A549 (cell line): Measurements from ENCODE around the gene TLR9. TPM values are rescaled to one million over a fixed set of nuclear protein-coding genes. Genes with fewer than 3 reads are reported as not detected.

Source experiments
- ATAC-seq, 2 experiments: fragments of 200-7000 bp in 1 of 2; fragments of >200 bp in 1 of 2; cut with Nextera tagmentation in 1 of 2; cut with Tn5 transposase in 1 of 2; 3 replicates each; pipeline versions ENCODE4 v1.8.0 to v1.9.1; 2018 to 2020; ENCODE audit warnings: mild to moderate bottlenecking in 1 of 2, moderate library complexity in 1 of 2
- CTCF ChIA-PET: fragments of 300-600 bp; sonication (Branson Sonifier 250); formaldehyde crosslinking; extraction: SDS; loops from one replicate; lab custom pipeline; 2021; ENCODE audit warnings: antibody characterized with exemption, inconsistent platforms; lab: Yijun Ruan, JAX
- POLR2A ChIA-PET: fragments of 350-600 bp; formaldehyde crosslinking; extraction: SDS; loops from one replicate; lab custom pipeline; 2021; ENCODE audit warnings: antibody characterized with exemption, inconsistent platforms; lab: Yijun Ruan, JAX
- DNase-seq, 2 experiments: peaks; one replicate each; pipeline versions ENCODE4 v3.0.0 to v3.0.0-alpha.2; 2011 to 2016; ENCODE audit warnings: low read depth in 1 of 2, low spot score in 1 of 2
- FAIRE-seq: peaks from 2 replicates; lab custom pipeline; 2011; peaks lifted over from hg19 to GRCh38; lab: Jason Lieb, UNC
- H3K27ac ChIP-seq, 2 experiments: fragments of >200 bp; sonication (Bioruptor Twin); formaldehyde crosslinking; 3 replicates each; pipeline ENCODE4 v1.5.1; 2016 to 2017
- H3K4me1 ChIP-seq: fragments of >200 bp; sonication (Bioruptor Twin); formaldehyde crosslinking; 3 replicates; pipeline ENCODE4 v1.6.1; 2016
- H3K4me2 ChIP-seq: fragments of >200 bp; sonication (Bioruptor Twin); formaldehyde crosslinking; 3 replicates; pipeline ENCODE4 v1.6.1; 2016
- H3K4me3 ChIP-seq: fragments of >200 bp; sonication (Bioruptor Twin); formaldehyde crosslinking; 3 replicates; pipeline ENCODE4 v1.5.1; 2016
- H3K9me3 ChIP-seq: fragments of >200 bp; sonication (Bioruptor Twin); formaldehyde crosslinking; 3 replicates; pipeline ENCODE4 v1.6.1; 2016
- BHLHE40 ChIP-seq: IDR thresholded peaks from 2 replicates; pipeline ENCODE4 v1.6.1; 2012; ENCODE audit warnings: low read depth, low read length, inconsistent platforms
- CHD4 ChIP-seq: fragments of 200-600 bp; sonication (generic); IDR thresholded peaks from 2 replicates; pipeline ENCODE4 v1.6.1; 2016; ENCODE audit warnings: antibody characterized with exemption, mild to moderate bottlenecking, borderline replicate concordance
- EHF ChIP-seq: fragments of 250-450 bp; sonication (Bioruptor Pico); IDR thresholded peaks from 2 replicates; pipeline ENCODE4 v1.5.0; 2020; ENCODE audit warnings: mild to moderate bottlenecking
- EHMT2 ChIP-seq: fragments of 200-600 bp; sonication (generic); IDR thresholded peaks from 2 replicates; pipeline ENCODE4 v1.6.1; 2016; ENCODE audit warnings: antibody characterized with exemption, low read depth, mild to moderate bottlenecking, moderate library complexity
- FOSB ChIP-seq: fragments of 250-450 bp; sonication (Bioruptor Pico); IDR thresholded peaks from 2 replicates; pipeline ENCODE4 v1.5.0; 2020; ENCODE audit warnings: mild to moderate bottlenecking, moderate library complexity
- FOSL2 ChIP-seq, 2 experiments: fragments of 450-650 bp in 1 of 2; fragments of >200 bp in 1 of 2; sonication (Bioruptor Twin) in 1 of 2; formaldehyde crosslinking; IDR thresholded peaks; 2 replicates each; pipeline versions ENCODE4 v1.5.0 to v1.6.1; 2016 to 2020; ENCODE audit warnings: mild to moderate bottlenecking in 1 of 2, moderate library complexity in 1 of 2
- GATA3 ChIP-seq: IDR thresholded peaks from 2 replicates; pipeline ENCODE4 v1.6.1; 2012; ENCODE audit warnings: borderline replicate concordance
- HEYL ChIP-seq: fragments of 250-450 bp; sonication (Bioruptor Pico); IDR thresholded peaks from 2 replicates; pipeline ENCODE4 v1.8.0; 2021; ENCODE audit warnings: mild to moderate bottlenecking, moderate library complexity
- HOXA7 ChIP-seq: fragments of 250-450 bp; sonication (Bioruptor Pico); IDR thresholded peaks from 2 replicates; pipeline ENCODE4 v1.5.0; 2020; ENCODE audit warnings: mild to moderate bottlenecking, moderate library complexity
- HOXB13 ChIP-seq: fragments of 250-450 bp; sonication (Bioruptor Pico); IDR thresholded peaks from 2 replicates; pipeline ENCODE4 v1.5.0; 2020; ENCODE audit warnings: low read depth, mild to moderate bottlenecking, moderate library complexity
- JUNB ChIP-seq: fragments of >200 bp; sonication (Bioruptor Twin); formaldehyde crosslinking; IDR thresholded peaks from 2 replicates; pipeline ENCODE4 v1.6.1; 2016
- KDM1A ChIP-seq: fragments of 200-600 bp; sonication (generic); IDR thresholded peaks from 2 replicates; pipeline ENCODE4 v1.6.1; 2016; ENCODE audit warnings: low read depth, mild to moderate bottlenecking
- KDM5A ChIP-seq: fragments of 200-600 bp; sonication (generic); IDR thresholded peaks from 2 replicates; pipeline ENCODE4 v1.6.1; 2016; ENCODE audit warnings: antibody characterized with exemption, mild to moderate bottlenecking
- MAFK ChIP-seq: fragments of 450-650 bp; IDR thresholded peaks from 2 replicates; pipeline ENCODE4 v1.6.1; 2014; ENCODE audit not compliant: partially characterized antibody
- NFE2L2 ChIP-seq: fragments of 150-350 bp; conservative IDR thresholded peaks from 2 replicates; pipeline ENCODE4 v1.6.1; 2014; ENCODE audit warnings: low read length
- NR3C1 ChIP-seq: fragments of >200 bp; sonication (Bioruptor Twin); formaldehyde crosslinking; IDR thresholded peaks from 3 replicates; pipeline ENCODE4 v1.6.1; 2017
- RCOR1 ChIP-seq: fragments of 150-350 bp; IDR thresholded peaks from 2 replicates; pipeline ENCODE4 v1.6.1; 2014; ENCODE audit warnings: antibody characterized with exemption, low read length, low read depth
- RNF2 ChIP-seq: fragments of 200-600 bp; sonication (generic); IDR thresholded peaks from 2 replicates; pipeline ENCODE4 v1.6.1; 2016; ENCODE audit warnings: low read depth, mild to moderate bottlenecking, antibody characterized with exemption, moderate library complexity, borderline replicate concordance
- SMC3 ChIP-seq: fragments of >200 bp; sonication (Bioruptor Twin); formaldehyde crosslinking; IDR thresholded peaks from 3 replicates; pipeline ENCODE4 v1.6.1; 2018; ENCODE audit warnings: inconsistent platforms
- ZC3H11A ChIP-seq: fragments of 450-650 bp; IDR thresholded peaks from 2 replicates; pipeline ENCODE4 v1.6.1; 2014; ENCODE audit warnings: antibody characterized with exemption, mild to moderate bottlenecking
- ZFP36 ChIP-seq: fragments of 450-650 bp; IDR thresholded peaks from 2 replicates; pipeline ENCODE4 v1.6.1; 2014; ENCODE audit warnings: borderline replicate concordance; ENCODE audit not compliant: partially characterized antibody
- ZNF302 ChIP-seq: fragments of 250-450 bp; sonication (Bioruptor Pico); IDR thresholded peaks from 2 replicates; pipeline ENCODE4 v1.9.0; 2021; ENCODE audit warnings: inconsistent platforms, mild to moderate bottlenecking, moderate library complexity
- WGBS: methylation state at CpG from one replicate; pipeline ENCODE4 v1.1.6; 2017; ENCODE audit errors: missing lambda C conversion rate; 5-methylcytosine and 5-hydroxymethylcytosine counted together
- polyA plus RNA-seq, 4 experiments: library from polyadenylated mRNA; depleted of rRNA in 3 of 4; stranded (reverse); fragments of >200 nt; fragmentation: RNase III in 1 of 4; extraction: RNeasy Plus Mini Kit Qiagen cat#74134 plus additional on column Dnase treatment in 1 of 4; gene quantifications; 2 replicates in 3 of 4; 3 replicates in 1 of 4; pipeline ENCODE4 v1.2.3, GENCODE V29; 2011 to 2017
- TF ChIP-seq, protein P1 (sequence below): IDR thresholded peaks from 2 replicates; pipeline ENCODE4 v1.6.1; 2012; ENCODE audit warnings: low read depth, borderline replicate concordance
- TF ChIP-seq, protein P2 (sequence below): IDR thresholded peaks from 2 replicates; pipeline ENCODE4 v1.6.1; 2012
- TF ChIP-seq, protein P3 (sequence below): fragments of 250-450 bp; sonication (Bioruptor Pico); IDR thresholded peaks from 2 replicates; pipeline ENCODE4 v1.5.0; 2020; ENCODE audit warnings: low read depth, mild to moderate bottlenecking, moderate library complexity
- TF ChIP-seq, protein P4 (sequence below): fragments of >200 bp; sonication (Bioruptor Twin); formaldehyde crosslinking; IDR thresholded peaks from 2 replicates; pipeline ENCODE4 v1.6.1; 2016
- TF ChIP-seq, protein P5 (sequence below): fragments of >200 bp; sonication (Bioruptor Twin); formaldehyde crosslinking; IDR thresholded peaks from 3 replicates; pipeline ENCODE4 v1.6.1; 2016

TLR9 gene
- polyA plus RNA-seq, 2 of the 4 experiments (the other 2 are of a cell fraction) = 0.04 TPM; not detected in 1

DNA sequence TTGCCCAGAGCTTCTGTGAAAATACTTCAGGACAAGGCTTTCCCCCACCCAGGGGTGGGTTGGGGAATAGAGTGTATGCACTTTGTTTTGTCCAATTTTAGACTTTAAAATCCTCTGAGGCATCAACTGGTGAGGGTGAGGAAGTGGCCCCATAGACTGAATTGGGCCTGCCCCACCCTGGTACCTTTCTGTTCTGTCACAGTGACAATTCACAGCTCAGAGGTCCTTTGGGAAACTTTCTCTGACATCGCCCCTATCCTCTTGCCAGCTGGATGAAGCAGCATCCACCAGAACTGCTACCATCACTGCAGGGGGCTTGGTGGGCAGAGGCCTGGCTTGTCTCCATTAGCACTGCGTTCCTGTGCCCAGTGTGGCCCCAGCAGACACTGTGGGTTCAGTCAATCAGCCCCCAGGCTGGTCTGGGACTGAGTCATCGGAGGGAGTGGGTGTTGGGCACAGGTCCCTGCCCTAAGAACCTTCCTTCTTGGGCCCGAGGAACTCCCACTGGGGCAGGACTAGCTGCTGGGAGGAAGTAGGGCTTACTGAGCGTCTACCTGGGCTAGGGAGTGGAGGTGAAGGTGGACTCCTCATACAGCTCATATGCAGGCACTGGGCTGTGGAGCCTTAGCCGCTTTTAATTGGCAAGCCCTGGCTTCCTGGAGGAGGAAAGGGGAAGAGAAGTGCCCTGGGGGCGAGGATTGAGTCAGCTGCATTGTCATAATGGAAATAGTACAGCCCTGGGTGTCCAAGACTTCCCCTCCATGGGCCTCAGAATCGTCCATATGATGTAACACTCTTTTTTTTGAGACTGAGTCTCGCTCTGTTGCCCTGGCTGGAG lies 18.6 kb upstream of the TLR9 start:
- POLR2A ChIA-PET = no interaction called here
- no peak overlapping the region for H3K4me2 ChIP-seq
- DNase-seq = no peak
- TF ChIP-seq SMC3 (no peak), CHD4 (no peak), RCOR1 (no peak), HOXB13 (no peak), FOSB (no peak), MAFK (no peak), ZNF302 (CRISPR knock-in tag) (no peak), NFE2L2 (no peak), NR3C1 (no peak), JUNB (no peak)
- TF ChIP-seq, protein P1, sequence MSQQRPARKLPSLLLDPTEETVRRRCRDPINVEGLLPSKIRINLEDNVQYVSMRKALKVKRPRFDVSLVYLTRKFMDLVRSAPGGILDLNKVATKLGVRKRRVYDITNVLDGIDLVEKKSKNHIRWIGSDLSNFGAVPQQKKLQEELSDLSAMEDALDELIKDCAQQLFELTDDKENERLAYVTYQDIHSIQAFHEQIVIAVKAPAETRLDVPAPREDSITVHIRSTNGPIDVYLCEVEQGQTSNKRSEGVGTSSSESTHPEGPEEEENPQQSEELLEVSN = no peak
- TF ChIP-seq, protein P2, sequence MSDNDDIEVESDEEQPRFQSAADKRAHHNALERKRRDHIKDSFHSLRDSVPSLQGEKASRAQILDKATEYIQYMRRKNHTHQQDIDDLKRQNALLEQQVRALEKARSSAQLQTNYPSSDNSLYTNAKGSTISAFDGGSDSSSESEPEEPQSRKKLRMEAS = no peak
- TF ChIP-seq, protein P3, sequence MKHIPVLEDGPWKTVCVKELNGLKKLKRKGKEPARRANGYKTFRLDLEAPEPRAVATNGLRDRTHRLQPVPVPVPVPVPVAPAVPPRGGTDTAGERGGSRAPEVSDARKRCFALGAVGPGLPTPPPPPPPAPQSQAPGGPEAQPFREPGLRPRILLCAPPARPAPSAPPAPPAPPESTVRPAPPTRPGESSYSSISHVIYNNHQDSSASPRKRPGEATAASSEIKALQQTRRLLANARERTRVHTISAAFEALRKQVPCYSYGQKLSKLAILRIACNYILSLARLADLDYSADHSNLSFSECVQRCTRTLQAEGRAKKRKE = no peak
- TF ChIP-seq, all 56 proteins: peak for 0
- peaks cover 17% of the 10 kb centered on the region for H3K4me1 ChIP-seq
- FAIRE-seq (no peak), ATAC-seq (no peak)
- H3K9me3 ChIP-seq = no peaks in the 10 kb centered on the region
- WGBS = 77% methylated on average over 9 of the region's 9 CpGs
- no peak overlapping the region for H3K27ac ChIP-seq
- CTCF ChIA-PET = interaction anchor here (0.9 to 4.5 kb wide), 3 partner anchors 8 to 20 kb away, joined by 3 to 26 read pairs (median 3); no protein-coding TSS in a partner anchor
- no peak overlapping the region for H3K4me3 ChIP-seq

DNA sequence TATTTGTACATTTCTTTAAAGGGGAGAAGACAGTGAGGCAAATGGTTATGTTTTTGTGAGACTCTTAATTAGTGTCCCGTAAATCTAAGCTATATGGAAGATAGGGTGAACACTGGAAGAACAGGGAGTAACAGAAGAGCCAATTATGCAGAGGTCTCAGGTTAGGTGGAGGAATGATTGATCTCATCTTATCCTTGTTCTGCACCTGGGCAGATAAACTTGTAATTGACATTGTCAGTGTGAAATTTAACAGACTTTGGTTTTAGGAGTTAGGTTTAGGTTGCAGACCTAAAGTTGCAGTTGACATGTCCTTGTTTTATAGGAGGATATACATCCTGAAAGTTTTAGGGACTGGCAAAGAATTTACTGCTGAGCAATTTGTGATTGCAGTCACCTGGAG lies 16.6 kb upstream of the TLR9 start:
- H3K4me3 ChIP-seq = no peak overlapping the region
- no peaks in the 10 kb centered on the region for H3K9me3 ChIP-seq
- H3K27ac ChIP-seq = no peak overlapping the region
- ChIA-PET POLR2A (interaction anchor here (0.7 kb wide), 1 partner anchor 9 kb away, joined by 3 read pairs; no protein-coding TSS in a partner anchor), CTCF (interaction anchor here (0.8 kb wide), 1 partner anchor 22 kb away, joined by 3 read pairs; no protein-coding TSS in a partner anchor)
- H3K4me1 ChIP-seq = peaks cover 28% of the 10 kb centered on the region
- DNase-seq (no peak), ATAC-seq (no peak), FAIRE-seq (no peak)
- no peak for TF ChIP-seq ZC3H11A
- TF ChIP-seq, protein P4, sequence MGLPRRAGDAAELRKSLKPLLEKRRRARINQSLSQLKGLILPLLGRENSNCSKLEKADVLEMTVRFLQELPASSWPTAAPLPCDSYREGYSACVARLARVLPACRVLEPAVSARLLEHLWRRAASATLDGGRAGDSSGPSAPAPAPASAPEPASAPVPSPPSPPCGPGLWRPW = no peak
- TF ChIP-seq KDM1A = no peak
- H3K4me2 ChIP-seq = no peak overlapping the region
- 96% methylated on average over 1 of the region's 1 CpG for WGBS

DNA sequence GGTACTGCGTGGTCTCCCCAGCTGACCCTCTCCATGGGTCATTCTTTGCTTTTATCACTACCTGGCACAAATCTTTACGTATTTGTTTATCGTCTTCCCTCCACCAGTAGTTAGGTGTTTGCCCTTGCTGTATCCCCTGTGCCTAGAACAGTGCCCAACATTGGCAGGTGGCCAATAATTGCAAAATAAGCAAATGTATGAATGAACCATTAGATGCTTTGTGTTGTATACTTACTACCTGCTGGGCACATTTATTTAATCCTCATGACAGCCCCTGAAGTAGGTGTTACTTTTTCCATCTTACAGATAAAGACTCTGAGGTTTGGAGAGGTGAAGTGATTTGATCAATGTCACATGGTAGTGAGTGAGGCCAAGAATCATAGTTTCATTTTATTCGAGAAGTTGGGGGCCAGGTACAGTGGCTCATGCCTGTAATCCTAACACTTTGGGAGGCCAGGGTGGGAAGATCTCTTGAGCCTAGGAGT lies 15.5 kb upstream of the TLR9 start:
- no peak for ATAC-seq
- H3K9me3 ChIP-seq = no peaks in the 10 kb centered on the region
- H3K4me1 ChIP-seq = peaks cover 38% of the 10 kb centered on the region
- 94% methylated on average over 4 of the region's 4 CpGs for WGBS
- ChIA-PET POLR2A (interaction anchor here (1.4 kb wide), 1 partner anchor 38 kb away, joined by 7 read pairs; the partner anchor contains the start of gene WDR82), CTCF (interaction anchor here (0.7 to 1.8 kb wide), 5 partner anchors 10 to 206 kb away, joined by 3 to 10 read pairs (median 4); no protein-coding TSS in a partner anchor)
- no peak overlapping the region for H3K4me2 ChIP-seq
- H3K4me3 ChIP-seq = no peak overlapping the region
- no peak for DNase-seq
- H3K27ac ChIP-seq = no peak overlapping the region
- no peak for FAIRE-seq
- TF ChIP-seq, protein P5, sequence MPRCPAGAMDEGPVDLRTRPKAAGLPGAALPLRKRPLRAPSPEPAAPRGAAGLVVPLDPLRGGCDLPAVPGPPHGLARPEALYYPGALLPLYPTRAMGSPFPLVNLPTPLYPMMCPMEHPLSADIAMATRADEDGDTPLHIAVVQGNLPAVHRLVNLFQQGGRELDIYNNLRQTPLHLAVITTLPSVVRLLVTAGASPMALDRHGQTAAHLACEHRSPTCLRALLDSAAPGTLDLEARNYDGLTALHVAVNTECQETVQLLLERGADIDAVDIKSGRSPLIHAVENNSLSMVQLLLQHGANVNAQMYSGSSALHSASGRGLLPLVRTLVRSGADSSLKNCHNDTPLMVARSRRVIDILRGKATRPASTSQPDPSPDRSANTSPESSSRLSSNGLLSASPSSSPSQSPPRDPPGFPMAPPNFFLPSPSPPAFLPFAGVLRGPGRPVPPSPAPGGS = no peak
- TF ChIP-seq RNF2 (no peak), GATA3 (no peak), SMC3 (no peak), EHF (no peak), HOXA7 (no peak), BHLHE40 (no peak), FOSL2 (IDR thresholded peaks at IDR 0.05) (no peak), FOSL2 (CRISPR knock-in tag; IDR thresholded peaks at IDR 0.05) (no peak), KDM5A (no peak), JUNB (no peak), EHMT2 (no peak), HOXB13 (no peak), ZFP36 (no peak), HEYL (CRISPR knock-in tag) (no peak)
